T1000 (cell line): Measurements from ENCODE around the gene CDS1.
"Not testable (repeated sequence)": the region's sequence is repeated elsewhere in the genome, so short reads cannot be mapped to it uniquely, and the experiment has no call there.

Source experiments
- DNase-seq: peaks from one replicate; lab custom pipeline; 2025; ENCODE audit warnings: mixed read lengths; lab: John Stamatoyannopoulos, UW

Gene CDS1

DNA sequence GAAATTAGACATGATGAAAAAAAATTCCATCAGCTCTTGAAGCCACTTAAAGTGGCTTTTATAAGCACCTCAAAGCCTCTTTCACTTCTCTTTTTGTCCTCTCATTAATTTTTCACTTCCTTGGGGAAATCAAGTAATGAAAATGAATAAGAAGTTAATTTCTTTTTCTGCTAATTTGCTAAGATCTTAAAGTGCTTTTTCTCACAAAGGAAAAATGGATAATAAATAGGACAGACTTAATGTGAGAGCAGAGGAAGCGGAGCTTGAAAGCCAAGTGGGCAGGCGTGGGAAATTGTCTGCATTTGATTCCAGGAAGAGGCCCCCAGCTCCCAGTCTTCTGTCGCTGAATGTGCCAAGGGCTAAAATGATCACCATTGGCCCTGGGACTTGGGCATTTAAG, 28.6 kb downstream of the CDS1 start:
- DNase-seq = no peak

DNA sequence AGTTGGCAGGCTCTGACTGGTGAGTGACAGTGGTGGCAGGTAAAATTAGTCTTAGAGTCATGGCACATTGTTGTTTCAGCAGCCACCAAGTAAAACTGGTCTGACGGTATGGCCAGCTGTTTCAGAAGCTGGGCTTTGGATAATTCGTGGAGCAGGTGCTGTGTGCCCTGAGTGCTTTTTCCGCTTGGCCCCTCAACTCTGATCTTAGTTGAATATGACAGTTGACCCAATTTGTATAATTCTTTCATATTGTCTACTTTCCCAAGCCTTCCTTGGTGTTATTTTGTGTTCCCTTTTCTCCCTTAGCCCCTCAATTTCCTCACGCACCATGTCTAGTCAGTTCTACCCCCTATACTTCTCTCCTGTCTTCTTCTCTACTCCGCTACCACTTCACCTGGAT, 32.0 kb downstream of the CDS1 start:
- no peak for DNase-seq

DNA sequence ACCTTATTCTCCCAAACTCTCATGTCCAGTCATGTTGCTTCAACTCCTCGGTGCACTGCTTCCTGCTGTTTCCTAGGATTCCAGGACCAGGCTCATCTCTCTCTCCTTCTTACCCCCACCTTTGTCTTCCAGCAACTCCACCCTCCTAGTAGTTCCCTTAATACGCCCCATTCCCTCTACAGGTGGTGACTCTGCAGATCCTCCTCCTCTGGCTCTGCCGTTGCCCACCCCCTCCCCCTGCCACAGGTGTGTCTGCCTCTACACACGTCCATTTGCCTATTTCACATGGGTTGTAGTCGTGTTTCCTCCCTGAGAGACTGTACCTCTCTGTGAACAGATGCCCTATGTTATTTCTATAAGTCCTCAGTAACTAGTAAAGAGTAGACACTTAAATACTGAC, 32.4 kb downstream of the CDS1 start:
- no peak for DNase-seq

DNA sequence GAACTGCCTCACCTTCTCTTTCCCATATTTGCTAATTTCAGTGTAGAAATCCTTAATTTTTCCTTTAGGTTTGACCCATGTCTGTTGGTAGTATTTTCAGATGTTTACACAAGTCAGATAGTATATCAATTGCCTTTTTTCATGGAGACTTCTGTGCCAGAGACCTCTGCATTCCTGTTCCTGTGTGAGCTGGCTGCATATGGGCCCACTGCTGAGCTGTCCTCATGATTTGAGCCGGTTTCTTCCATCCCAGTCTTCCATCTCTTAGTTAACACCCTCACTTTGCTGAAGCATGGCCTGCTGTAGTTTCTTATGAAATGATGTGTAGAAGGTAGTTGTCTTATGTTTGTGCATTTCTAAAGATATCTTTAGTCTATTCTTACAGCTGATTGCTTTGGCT, 40.0 kb downstream of the CDS1 start:
- no peak for DNase-seq

DNA sequence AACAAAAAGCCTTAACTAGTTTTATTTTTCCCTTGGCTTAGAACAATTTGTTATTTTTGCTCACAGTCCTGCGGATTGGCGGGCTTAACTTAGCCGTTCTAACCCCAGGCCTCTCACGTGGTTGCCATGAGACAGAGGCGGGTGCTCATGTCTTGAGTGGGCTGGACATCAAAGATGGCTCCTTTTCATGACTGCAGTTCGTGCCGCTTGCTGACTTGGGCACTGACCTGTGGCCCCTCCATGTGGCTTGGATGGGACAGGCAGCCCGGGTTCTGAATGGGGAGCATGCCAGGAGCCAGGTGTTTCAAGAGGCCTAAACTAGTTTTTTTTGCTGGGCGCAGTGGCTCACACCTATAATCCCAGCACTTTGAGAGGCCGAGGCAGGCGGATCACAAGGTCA, 40.7 kb downstream of the CDS1 start:
- no peak for DNase-seq

DNA sequence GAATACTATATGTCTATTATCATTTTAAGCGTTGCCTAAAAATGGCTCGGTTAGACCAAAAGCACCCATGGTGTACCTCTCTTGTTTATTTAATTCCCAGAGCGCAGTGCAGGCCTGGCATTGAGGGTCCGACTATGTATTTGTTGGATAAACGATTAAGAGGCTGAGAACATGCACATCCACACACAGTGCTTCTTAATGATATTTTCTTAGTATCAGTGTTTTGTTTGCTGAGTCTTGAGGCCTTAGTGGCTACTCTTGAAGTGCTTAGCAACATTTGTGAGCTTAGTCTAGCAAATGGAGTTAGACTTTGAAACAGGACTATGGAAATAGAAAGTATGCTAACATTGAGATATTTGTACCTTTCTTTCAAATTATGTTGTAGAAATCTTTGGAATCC, 43.7 kb downstream of the CDS1 start:
- DNase-seq = no peak

DNA sequence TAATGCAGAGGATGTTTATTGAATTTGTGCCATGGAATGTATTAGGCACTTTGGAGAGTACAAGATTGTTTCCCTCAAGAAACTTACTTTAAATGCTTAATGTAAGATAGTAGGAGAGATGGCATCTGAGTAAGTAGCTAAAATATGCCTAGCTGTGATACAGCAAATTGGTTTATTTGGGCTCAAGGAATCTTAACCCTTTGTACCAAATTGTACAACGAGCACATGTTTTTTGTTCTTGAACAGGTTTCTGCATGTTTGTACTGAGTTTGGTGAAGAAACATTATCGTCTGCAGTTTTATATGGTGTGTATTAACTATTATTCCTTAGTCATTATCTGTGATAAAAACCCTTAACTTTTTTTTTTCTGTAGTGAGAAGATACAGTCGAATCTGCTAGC, 48.6 kb downstream of the CDS1 start:
- DNase-seq = no peak

DNA sequence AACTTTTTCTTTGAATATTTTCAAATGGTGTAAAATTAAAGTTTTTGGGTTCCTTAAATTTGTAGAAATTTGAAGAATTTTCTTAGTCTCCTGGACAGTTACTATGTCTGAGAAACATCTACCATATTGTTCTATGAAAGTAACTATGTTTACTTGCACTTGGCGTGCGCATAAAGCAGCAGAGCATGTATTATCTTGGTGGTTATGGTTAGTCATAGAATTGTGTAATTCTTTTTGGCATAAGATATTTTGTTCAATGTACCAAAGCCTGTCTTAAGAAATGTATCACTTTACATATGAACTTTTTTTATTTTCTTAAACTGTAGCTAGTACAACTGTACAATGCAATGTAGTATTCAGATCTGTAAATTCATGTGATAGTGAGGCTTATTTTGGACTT, 49.2 kb downstream of the CDS1 start:
- DNase-seq = no peak

DNA sequence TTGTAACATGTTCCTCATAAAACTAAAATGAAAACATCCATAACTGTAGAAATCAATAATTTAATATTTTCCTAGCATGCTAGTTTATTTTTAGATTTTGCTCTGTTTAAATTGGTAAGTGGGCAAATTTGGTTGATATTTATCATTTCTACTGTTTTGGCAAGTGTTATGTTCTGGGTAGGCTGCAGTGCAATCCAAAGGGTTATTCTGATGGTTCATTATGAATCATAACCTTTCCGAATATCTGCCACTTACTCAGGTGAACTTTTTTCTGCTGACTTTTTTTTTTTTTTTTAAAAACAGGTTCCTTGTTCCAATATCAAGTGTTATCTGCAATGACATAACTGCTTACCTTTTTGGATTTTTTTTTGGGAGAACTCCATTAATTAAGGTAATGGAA, 52.0 kb downstream of the CDS1 start:
- DNase-seq = no peak

DNA sequence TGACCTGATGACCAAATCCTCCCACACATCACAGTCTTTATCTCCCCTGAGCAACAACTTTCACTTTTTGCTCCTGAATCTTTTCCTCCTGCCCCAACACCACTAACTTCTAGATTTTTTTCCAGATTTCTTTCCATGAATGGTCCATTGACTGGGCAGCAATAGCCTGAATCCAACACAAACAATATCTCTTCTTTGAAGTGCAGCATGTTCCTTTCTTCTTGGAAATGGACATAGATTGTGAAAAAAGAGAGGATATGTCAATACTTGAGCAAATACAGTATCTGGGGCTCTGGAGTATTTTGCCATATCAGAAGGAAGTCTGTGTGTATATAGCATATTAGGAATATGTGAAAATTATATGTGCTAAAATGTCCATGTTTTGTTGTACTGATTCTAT, 55.2 kb downstream of the CDS1 start:
- no peak for DNase-seq

DNA sequence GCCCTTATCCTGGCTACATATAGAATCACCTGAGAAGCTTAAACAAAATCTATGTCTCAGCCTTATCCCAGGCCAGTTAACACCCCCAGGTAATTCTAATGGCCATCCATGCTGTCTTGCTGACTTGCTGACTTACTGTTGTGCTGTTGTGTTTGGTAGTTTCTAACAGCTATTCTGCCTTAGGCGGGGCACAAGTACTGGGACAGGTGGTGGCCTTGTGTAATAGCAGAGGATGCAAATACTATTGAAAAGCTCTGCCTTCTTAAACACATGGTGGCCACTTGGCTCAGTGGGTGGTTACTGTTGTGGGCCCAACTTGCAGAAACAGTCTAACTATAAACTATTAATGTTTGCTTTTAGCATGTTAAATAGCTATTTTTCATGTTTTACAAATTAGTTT, 56.2 kb downstream of the CDS1 start:
- DNase-seq = no peak

DNA sequence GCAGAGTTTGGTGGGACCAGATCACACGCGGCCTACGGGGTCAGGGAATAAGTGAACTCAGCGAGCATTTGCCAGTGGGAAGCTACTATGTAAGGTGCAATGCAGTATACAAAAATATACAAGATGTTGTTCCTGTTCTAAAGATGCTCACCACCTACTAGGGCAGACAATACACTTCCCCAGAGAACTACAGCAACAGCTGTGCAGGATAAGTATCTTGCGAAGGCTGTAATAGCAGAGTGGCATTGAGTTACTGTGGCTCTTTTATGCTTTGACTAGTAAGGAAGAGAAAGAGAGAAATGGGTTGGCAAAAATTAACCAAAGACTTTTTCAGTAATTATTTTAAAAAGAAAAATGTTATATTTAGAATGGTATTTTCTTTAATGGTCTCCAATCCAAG, 61.2 kb downstream of the CDS1 start:
- DNase-seq = no peak

DNA sequence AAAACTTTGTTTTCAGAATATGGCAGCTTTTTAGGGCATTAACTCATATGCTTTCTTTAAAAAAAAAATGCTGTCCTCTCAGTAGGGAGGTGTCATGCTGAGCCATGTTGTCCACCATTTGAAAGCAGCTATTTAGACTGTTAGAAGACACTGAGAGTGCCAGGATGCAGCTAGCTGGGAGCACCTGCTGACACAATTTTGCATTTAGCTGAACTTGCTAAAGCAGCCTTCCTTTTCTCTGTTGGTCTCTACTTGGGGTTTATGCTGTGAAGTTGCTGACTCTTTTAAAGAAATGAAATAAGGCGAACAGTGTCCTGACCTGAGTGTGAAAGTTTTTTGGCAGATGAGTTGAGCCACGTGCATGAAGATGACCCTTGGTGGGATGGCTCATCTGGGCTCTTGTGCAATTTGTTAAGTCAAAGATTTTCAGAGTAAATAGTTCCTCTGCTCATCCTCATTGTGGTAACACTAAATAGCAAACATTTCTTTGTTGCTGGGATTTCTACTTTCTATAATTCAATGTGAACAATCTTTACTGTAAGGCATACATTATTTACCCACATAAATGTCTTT, 64.5 kb downstream of the CDS1 start:
- DNase-seq = no peak

DNA sequence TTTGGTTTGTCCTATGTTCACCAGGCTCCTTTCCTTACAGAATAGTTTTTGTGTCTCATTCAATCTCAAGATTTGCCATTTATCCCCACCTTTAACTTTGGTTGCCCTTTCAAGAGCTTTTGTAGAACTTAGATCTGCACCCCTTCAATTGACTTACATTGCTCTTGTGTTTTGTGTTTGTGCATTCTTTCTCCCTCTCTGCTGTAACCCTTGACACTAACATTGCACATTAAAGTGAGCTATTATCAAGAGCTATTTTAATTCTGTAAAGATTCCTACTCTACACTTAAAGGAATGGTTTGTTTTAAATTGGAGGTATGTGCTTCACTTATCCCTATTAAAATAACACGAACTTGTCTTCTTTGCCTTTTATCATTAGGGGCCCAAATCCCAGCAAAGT, 65.3 kb downstream of the CDS1 start:
- no peak for DNase-seq

DNA sequence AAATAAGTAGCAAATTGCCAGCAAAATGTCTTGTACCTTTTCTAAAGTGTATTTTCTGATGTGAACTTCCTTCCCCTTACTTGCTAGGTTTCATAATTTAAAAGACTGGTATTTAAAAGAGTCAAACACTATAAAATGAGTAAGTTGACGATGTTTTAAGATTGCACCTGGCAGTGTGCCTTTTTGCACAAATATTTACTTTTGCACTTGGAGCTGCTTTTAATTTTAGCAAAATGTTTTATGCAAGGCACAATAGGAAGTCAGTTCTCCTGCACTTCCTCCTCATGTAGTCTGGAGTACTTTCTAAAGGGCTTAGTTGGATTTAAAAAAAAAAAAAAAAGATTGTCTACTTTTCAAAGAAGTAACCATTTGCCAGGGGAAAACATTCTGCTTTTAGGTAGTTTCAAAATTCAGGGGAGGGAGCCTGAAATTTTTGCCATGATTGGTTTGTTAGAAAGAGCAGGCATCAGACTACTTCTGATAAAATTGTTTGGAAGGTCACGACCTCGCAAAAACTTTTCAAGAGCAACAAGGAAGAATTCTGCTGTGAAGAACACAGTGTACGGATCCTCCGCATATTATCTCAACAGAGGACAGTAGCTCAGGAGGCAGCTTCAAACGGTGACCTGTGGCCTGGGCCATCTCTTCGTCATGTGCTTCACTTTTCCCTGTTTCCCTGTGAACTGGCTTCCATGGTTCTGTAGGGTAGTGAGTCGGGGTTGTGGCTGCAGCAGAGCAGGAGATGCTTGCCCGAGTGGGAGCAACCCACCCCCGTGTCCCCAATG, 66.1 kb downstream of the CDS1 start:
- no peak for DNase-seq

DNA sequence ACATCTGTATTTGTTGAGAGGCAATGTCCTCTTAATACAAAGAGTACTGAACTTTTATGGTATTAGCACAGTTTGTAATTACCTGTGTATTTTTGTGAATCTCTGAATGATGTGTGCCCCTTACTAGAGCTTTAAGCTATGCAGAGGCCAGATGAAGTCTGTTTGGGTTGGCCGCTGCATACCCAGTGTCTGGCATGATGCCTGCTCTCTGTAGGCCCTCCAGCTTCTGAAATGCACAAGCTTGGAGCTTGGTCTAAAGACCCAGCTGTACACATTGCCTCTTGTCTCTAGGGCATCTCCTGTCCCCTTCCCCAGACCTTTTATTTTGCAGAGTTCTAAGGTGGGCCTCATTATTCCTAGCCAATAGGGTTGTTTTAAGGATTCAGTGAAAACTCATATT, 68.6 kb downstream of the CDS1 start:
- DNase-seq = no peak

DNA sequence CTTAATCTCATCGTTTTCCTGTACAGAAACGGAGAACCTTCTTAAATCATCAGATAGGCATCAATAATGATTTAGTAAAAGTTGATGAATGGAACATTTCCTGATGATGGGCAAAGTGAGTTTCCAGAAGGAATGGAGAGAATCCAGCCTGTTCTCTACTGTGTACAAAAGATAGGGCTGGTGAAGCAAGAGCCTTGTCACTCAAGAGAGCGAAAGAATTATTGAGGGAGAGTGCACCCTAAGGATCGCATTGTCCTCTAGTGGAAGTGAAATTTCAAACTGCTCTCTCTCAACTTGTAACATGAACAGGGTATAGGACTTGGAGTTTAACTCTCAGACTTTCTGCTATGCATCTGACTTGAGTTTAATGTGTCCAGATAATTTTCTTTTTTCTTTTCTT, 69.6 kb downstream of the CDS1 start:
- no peak for DNase-seq

DNA sequence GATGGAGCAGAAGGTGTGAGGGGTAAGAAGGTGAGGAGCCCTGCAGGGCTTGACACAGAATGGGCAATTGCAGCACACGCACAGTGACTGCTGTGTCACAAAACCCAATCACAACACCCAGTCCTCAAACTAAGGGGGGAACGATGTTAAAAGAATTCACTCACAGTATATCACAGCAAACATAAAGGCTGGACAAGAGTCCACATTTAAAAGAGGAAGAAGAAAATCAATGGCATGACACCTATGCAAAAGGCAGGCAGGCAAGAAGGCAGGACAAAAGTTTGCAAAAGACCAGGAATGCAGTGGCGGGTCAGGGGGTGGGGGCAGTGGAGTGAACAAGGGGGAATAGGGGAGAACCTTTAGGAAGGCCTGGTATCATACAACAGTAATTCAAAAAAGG, 77.7 kb downstream of the CDS1 start:
- DNase-seq = no peak

DNA sequence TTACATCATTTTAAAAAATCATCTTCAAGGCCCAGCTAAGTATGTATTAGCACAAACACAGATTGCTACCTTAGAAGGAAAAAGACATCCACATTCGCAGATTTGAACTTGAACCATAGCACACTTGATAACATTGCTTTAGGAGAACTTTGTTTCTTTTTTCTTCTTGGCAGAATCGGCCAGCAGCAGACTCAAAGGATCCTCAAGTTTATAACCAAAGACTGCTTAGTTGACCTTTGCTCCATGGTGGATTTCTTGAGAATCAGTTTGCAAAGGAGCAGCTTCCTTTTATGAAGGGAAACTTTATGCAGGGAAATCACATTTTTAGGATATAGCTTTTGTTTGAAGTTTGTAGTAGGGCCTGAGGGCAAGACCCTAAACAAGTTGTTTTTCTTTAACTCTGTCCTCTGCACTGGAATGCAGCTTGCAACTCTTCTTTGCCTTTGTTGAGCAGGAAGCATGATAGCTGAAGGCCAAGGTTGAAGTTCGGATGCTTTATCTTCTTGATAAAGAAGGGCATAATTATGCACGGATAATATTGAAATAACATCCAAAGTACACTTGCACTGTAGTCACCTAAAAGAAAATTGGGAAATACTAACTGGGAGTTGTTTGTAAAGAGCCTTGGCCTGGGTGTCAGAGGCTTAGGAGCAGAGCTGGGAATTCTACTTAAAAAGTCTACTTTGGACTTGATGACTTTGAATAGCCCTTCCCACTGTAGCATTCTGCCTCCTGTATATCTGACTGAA, 78.4 kb downstream of the CDS1 start:
- DNase-seq = no peak

DNA sequence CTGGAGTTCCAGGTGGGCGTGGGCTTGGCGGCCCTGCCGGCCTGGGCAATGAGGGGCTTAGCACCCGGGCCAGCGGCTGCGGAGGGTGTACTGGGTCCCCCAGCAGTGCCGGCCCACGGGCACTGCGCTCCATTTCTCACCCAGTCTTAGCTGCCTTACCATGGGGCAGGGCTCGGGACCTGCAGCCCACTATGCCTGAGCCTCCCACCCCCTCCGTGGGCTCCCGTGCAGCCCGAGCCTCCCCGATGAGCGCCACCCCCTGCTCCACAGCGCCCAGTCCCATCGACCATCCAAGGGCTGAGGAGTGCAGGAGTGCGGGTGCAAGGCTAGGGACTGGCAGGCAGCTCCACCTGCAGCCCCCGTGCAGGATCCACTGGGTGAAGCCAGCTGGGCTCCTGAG, 81.8 kb downstream of the CDS1 start:
- not testable (repeated sequence) for DNase-seq

DNA sequence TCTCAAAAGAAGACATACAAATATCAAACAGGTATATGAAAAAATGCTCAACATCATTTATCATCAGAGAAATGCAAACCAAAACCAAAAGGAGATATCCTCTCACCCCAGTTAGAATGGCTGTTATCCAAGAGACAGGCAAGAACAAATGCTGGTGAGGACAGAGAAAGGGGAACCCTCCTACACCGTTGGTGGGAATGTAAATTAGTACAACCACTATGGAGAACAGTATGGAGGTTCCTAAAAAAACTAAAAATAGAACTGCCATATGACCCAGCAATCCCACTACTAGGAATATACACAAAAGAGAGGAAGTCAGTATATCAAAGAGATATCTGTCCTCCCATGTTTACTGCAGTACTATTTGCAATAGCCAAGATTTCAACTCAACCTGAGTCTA, 83.5 kb downstream of the CDS1 start:
- DNase-seq = no peak

DNA sequence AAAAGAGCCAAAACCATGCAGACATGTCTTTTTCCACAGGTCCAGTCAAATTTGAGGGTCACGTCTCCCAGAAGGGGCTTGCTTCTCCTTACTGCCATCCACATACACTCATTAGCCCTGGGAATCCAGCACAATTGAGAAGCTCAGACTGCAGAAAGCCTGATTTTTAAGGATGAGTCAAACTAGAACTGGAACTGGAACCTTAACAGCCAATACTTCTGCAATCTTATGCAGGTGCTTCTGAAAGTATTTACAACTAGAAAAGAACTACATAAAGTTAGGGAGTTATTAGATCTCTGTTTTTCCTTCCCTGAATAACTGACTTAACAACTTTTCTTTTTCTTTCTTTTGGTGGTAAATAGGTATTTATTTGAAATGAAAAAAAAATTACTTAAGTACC, 86.3 kb downstream of the CDS1 start:
- DNase-seq = no peak

DNA sequence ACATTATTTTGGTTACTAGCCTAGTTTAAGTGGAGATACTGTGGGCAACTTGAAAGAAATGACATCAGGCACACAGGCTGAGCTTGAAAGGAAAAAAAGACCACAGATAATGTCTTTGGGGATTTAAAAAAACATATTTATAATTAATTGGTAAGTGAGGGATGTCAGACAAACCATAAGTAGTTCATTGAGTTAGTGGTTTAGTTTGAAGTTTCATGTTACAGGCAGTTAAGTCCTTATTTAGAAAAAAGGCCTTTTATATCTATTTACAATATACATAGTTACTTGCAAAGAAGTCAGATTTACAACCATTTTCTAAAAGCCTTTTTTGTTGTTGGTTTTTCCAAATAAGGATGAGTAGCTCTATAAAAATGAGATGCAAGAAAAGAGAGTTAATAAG, 89.2 kb downstream of the CDS1 start:
- DNase-seq = no peak
